Mesodermal cell (in vitro differentiated cells): ENCODE results near the gene IL11RA. TPM values are rescaled to one million over a fixed set of nuclear protein-coding genes. Genes with fewer than 3 reads are reported as not detected.

ENCODE experiments used
- H3K27ac ChIP-seq: 2 replicates; pipeline ENCODE4 v1.7.0; 2013; ENCODE audit warnings: mild to moderate bottlenecking, low read depth, low read length, moderate library complexity; ENCODE audit not compliant: severe bottlenecking
- H3K36me3 ChIP-seq: 2 replicates; pipeline ENCODE4 v1.7.1; 2013; ENCODE audit warnings: mild to moderate bottlenecking, low read length, moderate library complexity; ENCODE audit not compliant: control insufficient read depth, insufficient read depth
- H3K4me1 ChIP-seq: one replicate; pipeline ENCODE4 v1.7.1; 2013; ENCODE audit warnings: mild to moderate bottlenecking, low read length; ENCODE audit not compliant: insufficient read depth, control insufficient read depth, poor library complexity, severe bottlenecking
- H3K4me3 ChIP-seq: 2 replicates; pipeline ENCODE4 v1.7.0; 2013; ENCODE audit warnings: low read length, control low read depth, mild to moderate bottlenecking; ENCODE audit not compliant: insufficient read depth, poor library complexity, severe bottlenecking; ENCODE audit errors: extremely low read depth
- H3K9me3 ChIP-seq: 2 replicates; pipeline ENCODE4 v1.7.1; 2013; ENCODE audit warnings: mild to moderate bottlenecking, low read length, moderate library complexity; ENCODE audit not compliant: control insufficient read depth
- WGBS, 2 experiments: methylation state at CpG; one replicate each; pipeline ENCODE4 v1.1.5; 2013; ENCODE audit warnings: missing lambda C conversion rate in 2 of 2; ENCODE audit not compliant: insufficient coverage in 2 of 2; 5-methylcytosine and 5-hydroxymethylcytosine counted together
- polyA plus RNA-seq, 2 experiments: library from polyadenylated mRNA; stranded (reverse); fragments of 50-300 nt; gene quantifications; one replicate each; pipeline ENCODE4 v1.2.3, GENCODE V29; 2013

Gene IL11RA
- polyA plus RNA-seq (2013, experiment 1 of 2), result 32.0 TPM
- 22.0 TPM for polyA plus RNA-seq (2013, experiment 2 of 2)

GRCh38 chr9:34651876-34652601 is at the start of gene IL11RA:
Gene IL11RA (plus strand): TSS chr9:34652185. CDS start chr9:34655218, 3,033 bp downstream.
- peaks cover 22% of the 10 kb centered on the region for H3K36me3 ChIP-seq
- WGBS, 2 experiments, result 6 to 7% methylated on average over 12 of the region's 24 CpGs
- H3K9me3 ChIP-seq, result no peaks in the 10 kb centered on the region
- peaks cover 26% of the 10 kb centered on the region for H3K4me1 ChIP-seq
- peak within 1 kb of the TSS; percentile 81 for H3K27ac ChIP-seq
- H3K4me3 ChIP-seq, result peak within 1 kb of the TSS; percentile 42

- Histone ChIP-seq H3K36me3 (no peaks in the 10 kb centered on the region), H3K27ac (no peak overlapping the region), H3K4me3 (no peak overlapping the region), H3K9me3 (no peaks in the 10 kb centered on the region), H3K4me1 (peaks cover 3% of the 10 kb centered on the region)
- WGBS, 2 experiments, result 52 to 55% methylated on average over 2 of the region's 4 CpGs
These were observed 48.3 kb upstream of the IL11RA start for GRCh38 chr9:34603610-34604231.

GRCh38 chr9:34606190-34606589 is 45.8 kb upstream of the IL11RA start:
- H3K4me3 ChIP-seq, result no peak overlapping the region
- H3K4me1 ChIP-seq, result peaks cover 2% of the 10 kb centered on the region
- H3K9me3 ChIP-seq, result no peaks in the 10 kb centered on the region
- no peak overlapping the region for H3K27ac ChIP-seq
- H3K36me3 ChIP-seq, result no peaks in the 10 kb centered on the region

- 100% methylated on average over 2 of the region's 3 CpGs for WGBS, 2 experiments
- Histone ChIP-seq H3K9me3 (no peaks in the 10 kb centered on the region), H3K36me3 (no peaks in the 10 kb centered on the region), H3K4me3 (no peak overlapping the region), H3K4me1 (peaks cover 5% of the 10 kb centered on the region), H3K27ac (no peak overlapping the region)
These were observed 45.1 kb upstream of the IL11RA start for GRCh38 chr9:34606905-34607304.

GRCh38 chr9:34607331-34607730 is 44.7 kb upstream of the IL11RA start:
- no peaks in the 10 kb centered on the region for H3K36me3 ChIP-seq
- H3K9me3 ChIP-seq, result no peaks in the 10 kb centered on the region
- peaks cover 5% of the 10 kb centered on the region for H3K4me1 ChIP-seq
- no peak overlapping the region for H3K27ac ChIP-seq
- no peak overlapping the region for H3K4me3 ChIP-seq
- 56% methylated on average over 2 of the region's 2 CpGs; no CpG with 5 or more reads in 1 of the 2 experiments for WGBS, 2 experiments

GRCh38 chr9:34610434-34611206 is 41.4 kb upstream of the IL11RA start:
- Histone ChIP-seq H3K27ac (no peak overlapping the region), H3K4me1 (peaks cover 5% of the 10 kb centered on the region), H3K4me3 (peak overlapping the region; percentile 71), H3K36me3 (peaks cover 13% of the 10 kb centered on the region), H3K9me3 (no peaks in the 10 kb centered on the region)
- 92 to 95% methylated on average over 14 to 18 of the region's 20 CpGs for WGBS, 2 experiments

- 54 to 60% methylated on average over 9 to 10 of the region's 10 CpGs for WGBS, 2 experiments
- H3K36me3 ChIP-seq, result peaks cover 18% of the 10 kb centered on the region
- H3K4me1 ChIP-seq, result peaks cover 5% of the 10 kb centered on the region
- H3K9me3 ChIP-seq, result no peaks in the 10 kb centered on the region
- peak overlapping the region; percentile 79 for H3K27ac ChIP-seq
- H3K4me3 ChIP-seq, result peak overlapping the region; percentile 71
These were observed 40.7 kb upstream of the IL11RA start for GRCh38 chr9:34611251-34611810.

GRCh38 chr9:34611811-34612787 is 39.9 kb upstream of the IL11RA start, which contains the start of gene RPP25L:
Gene RPP25L (minus strand): TSS chr9:34612097. CDS start chr9:34611296, 801 bp downstream.
- Histone ChIP-seq H3K4me1 (peaks cover 5% of the 10 kb centered on the region), H3K27ac (peak within 1 kb of the TSS; percentile 79), H3K36me3 (peaks cover 26% of the 10 kb centered on the region), H3K9me3 (no peaks in the 10 kb centered on the region), H3K4me3 (peak within 1 kb of the TSS; percentile 71)
- WGBS, 2 experiments, result 1% methylated on average over 68 to 73 of the region's 77 CpGs

GRCh38 chr9:34612788-34613390 is 39.1 kb upstream of the IL11RA start:
- H3K36me3 ChIP-seq, result peaks cover 34% of the 10 kb centered on the region
- peaks cover 5% of the 10 kb centered on the region for H3K4me1 ChIP-seq
- H3K27ac ChIP-seq, result peak overlapping the region; percentile 79
- 2 to 3% methylated on average over 14 of the region's 15 CpGs for WGBS, 2 experiments
- H3K4me3 ChIP-seq, result peak overlapping the region; percentile 71
- no peaks in the 10 kb centered on the region for H3K9me3 ChIP-seq
